Karpas-422 (cell line): ENCODE data around the gene LHFPL6. TPM values are rescaled to one million over a fixed set of nuclear protein-coding genes. Genes with fewer than 3 reads are reported as not detected.

Source experiments
- DNase-seq: peaks from one replicate; pipeline ENCODE4 v3.0.0-alpha.2; 2015
- H2AFZ ChIP-seq: fragments of 200-600 bp; sonication (generic); 2 replicates; pipeline ENCODE4 v1.6.1; 2014; ENCODE audit warnings: antibody characterized with exemption, low read length, mixed read lengths
- H3K27ac ChIP-seq: fragments of 200-600 bp; sonication (generic); 2 replicates; pipeline ENCODE4 v1.5.1; 2014; ENCODE audit warnings: mild to moderate bottlenecking, low read length, moderate library complexity
- H3K27me3 ChIP-seq: fragments of 200-600 bp; sonication (generic); 2 replicates; pipeline ENCODE4 v1.6.1; 2014; ENCODE audit warnings: low read length, mixed read lengths
- H3K36me3 ChIP-seq: fragments of 200-600 bp; sonication (generic); 2 replicates; pipeline ENCODE4 v1.6.1; 2014; ENCODE audit warnings: low read length, mixed read lengths; ENCODE audit not compliant: insufficient read depth
- H3K4me1 ChIP-seq: fragments of 200-600 bp; sonication (generic); 2 replicates; pipeline ENCODE4 v1.6.1; 2014; ENCODE audit warnings: mild to moderate bottlenecking, low read length, mixed read lengths
- H3K4me2 ChIP-seq: fragments of 200-600 bp; sonication (generic); 2 replicates; pipeline ENCODE4 v1.6.1; 2014; ENCODE audit warnings: low read length, low read depth, mild to moderate bottlenecking; ENCODE audit not compliant: poor library complexity, severe bottlenecking
- H3K4me3 ChIP-seq: fragments of 200-600 bp; sonication (generic); 2 replicates; pipeline ENCODE4 v1.5.1; 2014; ENCODE audit warnings: mild to moderate bottlenecking, antibody characterized with exemption, low read length, mixed read lengths
- H3K79me2 ChIP-seq: fragments of 200-600 bp; sonication (generic); 2 replicates; pipeline ENCODE4 v1.6.1; 2014; ENCODE audit warnings: mild to moderate bottlenecking, low read length, mixed read lengths
- H3K9ac ChIP-seq: fragments of 200-600 bp; sonication (generic); 2 replicates; pipeline ENCODE4 v1.6.0; 2014; ENCODE audit warnings: low read length
- H3K9me2 ChIP-seq: fragments of 200-600 bp; sonication (generic), shearing (Covaris generic); replicated peaks from 2 replicates; pipeline ENCODE4 v1.6.0; 2014; ENCODE audit warnings: mild to moderate bottlenecking, low read length, moderate library complexity; ENCODE audit not compliant: insufficient read depth
- H3K9me3 ChIP-seq: fragments of 300-700, 200-600 bp; sonication (generic); 2 replicates; pipeline ENCODE4 v1.6.1; 2014; ENCODE audit warnings: low read length, mixed read lengths
- H4K20me1 ChIP-seq: fragments of 200-600 bp; sonication (generic); 2 replicates; pipeline ENCODE4 v1.6.1; 2014; ENCODE audit warnings: mild to moderate bottlenecking, antibody characterized with exemption, low read length, low read depth; ENCODE audit not compliant: insufficient read depth
- total RNA-seq: library from RNA; depleted of rRNA; stranded (reverse); fragments of >200 nt; shearing (Covaris generic); gene quantifications from 2 replicates; pipeline ENCODE4 v1.2.3, GENCODE V29; 2014; ENCODE audit warnings: low replicate concordance

Gene LHFPL6
- total RNA-seq, 1 experiment from 2014 or later, result not detected

- Histone ChIP-seq H3K79me2 (no peaks in the 10 kb centered on the region), H3K4me2 (no peak overlapping the region), H3K4me1 (no peaks in the 10 kb centered on the region), H3K36me3 (no peaks in the 10 kb centered on the region), H4K20me1 (no peaks in the 10 kb centered on the region), H3K9me2 (no peaks in the 10 kb centered on the region), H3K4me3 (no peak overlapping the region), H3K27ac (no peak overlapping the region), H3K9ac (no peak overlapping the region), H3K27me3 (no peaks in the 10 kb centered on the region), H3K9me3 (no peaks in the 10 kb centered on the region), H2AFZ (no peak overlapping the region)
- DNase-seq, result no peak
These were observed 43.1 kb downstream of the LHFPL6 start for GRCh38 chr13:39559847-39560246.

- no peaks in the 10 kb centered on the region for H3K4me1 ChIP-seq
- H3K27ac ChIP-seq, result no peak overlapping the region
- H3K4me3 ChIP-seq, result no peak overlapping the region
- no peaks in the 10 kb centered on the region for H3K27me3 ChIP-seq
- no peaks in the 10 kb centered on the region for H4K20me1 ChIP-seq
- no peaks in the 10 kb centered on the region for H3K79me2 ChIP-seq
- H3K4me2 ChIP-seq, result no peak overlapping the region
- no peak for DNase-seq
- H2AFZ ChIP-seq, result no peak overlapping the region
- H3K9ac ChIP-seq, result no peak overlapping the region
- H3K36me3 ChIP-seq, result no peaks in the 10 kb centered on the region
- H3K9me3 ChIP-seq, result no peaks in the 10 kb centered on the region
- H3K9me2 ChIP-seq, result no peaks in the 10 kb centered on the region
These were observed 45.6 kb downstream of the LHFPL6 start for GRCh38 chr13:39557285-39557955.

GRCh38 chr13:39556866-39557265 lies 46.1 kb downstream of the LHFPL6 start:
- H2AFZ ChIP-seq, result no peak overlapping the region
- H3K4me1 ChIP-seq, result no peaks in the 10 kb centered on the region
- no peak overlapping the region for H3K4me2 ChIP-seq
- H3K4me3 ChIP-seq, result no peak overlapping the region
- no peaks in the 10 kb centered on the region for H3K9me3 ChIP-seq
- H3K9ac ChIP-seq, result no peak overlapping the region
- H3K9me2 ChIP-seq, result no peaks in the 10 kb centered on the region
- H4K20me1 ChIP-seq, result no peaks in the 10 kb centered on the region
- no peaks in the 10 kb centered on the region for H3K27me3 ChIP-seq
- no peak overlapping the region for H3K27ac ChIP-seq
- no peaks in the 10 kb centered on the region for H3K79me2 ChIP-seq
- no peak for DNase-seq
- no peaks in the 10 kb centered on the region for H3K36me3 ChIP-seq

- no peak overlapping the region for H3K4me2 ChIP-seq
- H3K4me3 ChIP-seq, result no peak overlapping the region
- H3K9ac ChIP-seq, result no peak overlapping the region
These were observed 48.6 kb downstream of the LHFPL6 start for GRCh38 chr13:39554371-39554770.

GRCh38 chr13:39552246-39552645 lies 50.7 kb downstream of the LHFPL6 start:
- no peaks in the 10 kb centered on the region for H3K27me3 ChIP-seq
- H3K9me3 ChIP-seq, result no peaks in the 10 kb centered on the region
- no peak for DNase-seq
- H3K79me2 ChIP-seq, result no peaks in the 10 kb centered on the region
- H3K9me2 ChIP-seq, result no peaks in the 10 kb centered on the region
- H3K36me3 ChIP-seq, result no peaks in the 10 kb centered on the region
- H3K4me3 ChIP-seq, result no peak overlapping the region
- no peaks in the 10 kb centered on the region for H3K4me1 ChIP-seq
- H3K27ac ChIP-seq, result no peak overlapping the region
- H3K9ac ChIP-seq, result no peak overlapping the region
- H4K20me1 ChIP-seq, result no peaks in the 10 kb centered on the region
- H2AFZ ChIP-seq, result no peak overlapping the region
- H3K4me2 ChIP-seq, result no peak overlapping the region

More at GRCh38 chr13:39554371-39554770, 48.6 kb downstream of the LHFPL6 start:
- DNase-seq, result no peak
- Histone ChIP-seq H3K79me2 (no peaks in the 10 kb centered on the region), H3K36me3 (no peaks in the 10 kb centered on the region), H4K20me1 (no peaks in the 10 kb centered on the region), H3K9me2 (no peaks in the 10 kb centered on the region), H2AFZ (no peak overlapping the region), H3K4me1 (no peaks in the 10 kb centered on the region), H3K27me3 (no peaks in the 10 kb centered on the region), H3K9me3 (no peaks in the 10 kb centered on the region), H3K27ac (no peak overlapping the region)

GRCh38 chr13:39550931-39551330 lies 52.1 kb downstream of the LHFPL6 start:
- H4K20me1 ChIP-seq, result no peaks in the 10 kb centered on the region
- H2AFZ ChIP-seq, result no peak overlapping the region
- no peak overlapping the region for H3K4me2 ChIP-seq
- no peak overlapping the region for H3K4me3 ChIP-seq
- no peaks in the 10 kb centered on the region for H3K9me2 ChIP-seq
- H3K9ac ChIP-seq, result no peak overlapping the region
- no peaks in the 10 kb centered on the region for H3K27me3 ChIP-seq
- no peaks in the 10 kb centered on the region for H3K36me3 ChIP-seq
- no peak for DNase-seq
- H3K79me2 ChIP-seq, result no peaks in the 10 kb centered on the region
- no peaks in the 10 kb centered on the region for H3K9me3 ChIP-seq
- no peaks in the 10 kb centered on the region for H3K4me1 ChIP-seq
- no peak overlapping the region for H3K27ac ChIP-seq

GRCh38 chr13:39547108-39547507 lies 55.9 kb downstream of the LHFPL6 start:
- Histone ChIP-seq H2AFZ (no peak overlapping the region), H3K27ac (no peak overlapping the region), H3K4me3 (no peak overlapping the region), H3K9me2 (no peaks in the 10 kb centered on the region), H3K4me2 (no peak overlapping the region), H3K36me3 (no peaks in the 10 kb centered on the region), H3K79me2 (no peaks in the 10 kb centered on the region), H3K27me3 (no peaks in the 10 kb centered on the region), H3K4me1 (no peaks in the 10 kb centered on the region), H4K20me1 (no peaks in the 10 kb centered on the region), H3K9ac (no peak overlapping the region), H3K9me3 (no peaks in the 10 kb centered on the region)
- no peak for DNase-seq

- Histone ChIP-seq H3K9ac (no peak overlapping the region), H4K20me1 (no peaks in the 10 kb centered on the region), H2AFZ (no peak overlapping the region), H3K4me2 (no peak overlapping the region), H3K4me1 (no peaks in the 10 kb centered on the region), H3K27ac (no peak overlapping the region), H3K36me3 (no peaks in the 10 kb centered on the region), H3K4me3 (no peak overlapping the region), H3K9me2 (no peaks in the 10 kb centered on the region), H3K79me2 (no peaks in the 10 kb centered on the region), H3K9me3 (no peaks in the 10 kb centered on the region), H3K27me3 (no peaks in the 10 kb centered on the region)
- DNase-seq, result no peak
These were observed 60.6 kb downstream of the LHFPL6 start for GRCh38 chr13:39542361-39542760.
